ENCODE data around the gene DNAH7. TPM values are rescaled to one million over a fixed set of nuclear protein-coding genes. Genes with fewer than 3 reads are reported as not detected.

The DNAH7 gene
- total and polyA plus RNA-seq, 2 donors (not counting 3 experiments of a cell fraction or from before 2014, with no cell fraction given), result 0.15 to 0.24 TPM

DNA sequence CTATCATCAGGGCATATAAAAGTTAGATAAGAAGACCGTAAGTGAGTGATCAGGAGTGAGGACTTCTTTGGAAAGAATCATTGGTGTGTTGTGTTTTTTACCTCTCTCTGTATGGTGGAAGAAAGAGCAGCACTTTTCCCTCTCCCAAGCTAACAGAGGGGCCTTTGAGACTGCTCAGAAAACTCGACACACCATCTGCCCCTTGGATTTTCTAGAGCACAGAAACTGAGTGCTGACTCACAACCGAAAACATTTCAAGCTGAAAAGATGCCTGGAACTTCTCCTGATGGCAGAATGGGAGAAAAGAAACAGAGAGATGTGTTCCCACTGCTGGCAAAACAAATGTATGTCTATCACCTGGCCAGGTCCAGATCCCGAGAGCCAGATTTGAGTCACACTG, 156.6 kb downstream of the DNAH7 start:
- dilution Hi-C loops (cut with MboI; ENCODE audit: extremely low pct_ligation_motif_present, low sequenced_read_pairs) (no loop called here), intact Hi-C loops (cut with micrococcal nuclease) (no loop called here)
- Histone ChIP-seq H4K20me1 (replicated peaks; ENCODE audit: control insufficient read depth, extremely low read depth, insufficient read depth, low read length) (no peaks in the 10 kb centered on the region), H3K4me2 (ENCODE audit: insufficient read depth, low read length) (no peak overlapping the region), H3K4me1 (ENCODE audit: control insufficient read depth, extremely low read depth, insufficient read depth, low read length) (no peaks in the 10 kb centered on the region), H3K79me2 (ENCODE audit: control insufficient read depth, insufficient read depth, low read length) (no peaks in the 10 kb centered on the region), H3K9me1 (replicated peaks; ENCODE audit: control insufficient read depth, extremely low read depth, insufficient read depth, low read length) (no peaks in the 10 kb centered on the region), H3K36me3 (ENCODE audit: control insufficient read depth in 2 of 2, extremely low read depth in 1 of 2, insufficient read depth in 2 of 2, low read length in 2 of 2) (no peaks in the 10 kb centered on the region), H3K27me3 (ENCODE audit: control insufficient read depth in 2 of 2, insufficient read depth in 2 of 2, low read length in 2 of 2) (no peaks in the 10 kb centered on the region), H3K27ac (ENCODE audit: insufficient read depth, low read depth, low read length) (no peak overlapping the region), H2AFZ (ENCODE audit: low read depth, low read length) (no peak overlapping the region), H3K4me3 (replicated peaks in 1 of 3; ENCODE audit: insufficient read depth in 1 of 3, low read depth in 1 of 3, low read length in 3 of 3) (no peak overlapping the region), H3K9me3 (replicated peaks; ENCODE audit: control insufficient read depth, insufficient read depth, low read length) (no peaks in the 10 kb centered on the region), H3K9ac (replicated peaks; ENCODE audit: extremely low read depth, insufficient read depth, low read length) (no peak overlapping the region)
- CTCF ChIA-PET, result interaction anchor here (1.0 kb wide), 1 partner anchor 11 kb away, joined by 4 read pairs; no protein-coding TSS in a partner anchor
- no peak for DNase-seq (ENCODE audit: low read depth, low spot score)
- FAIRE-seq, result no peak
- POLR2A ChIA-PET, result no interaction called here
- no TSS peak for BruUV-seq (replicated peaks)
- TF ChIP-seq FOS (IDR thresholded peaks at IDR 0.05; ENCODE audit: borderline replicate concordance, insufficient read depth, low read length) (no peak), GATA2 (IDR thresholded peaks at IDR 0.05; ENCODE audit: insufficient read depth, insufficient read length, low read depth, low read length) (no peak), MYC (IDR thresholded peaks at IDR 0.05; ENCODE audit: low read depth, low read length) (no peak), EZH2 (IDR thresholded peaks at IDR 0.05; ENCODE audit: borderline replicate concordance, low read depth, low read length, severe bottlenecking) (no peak), JUN (IDR thresholded peaks at IDR 0.05; ENCODE audit: borderline replicate concordance, insufficient read depth, insufficient read length, low read depth) (no peak), POLR2AphosphoS5 (IDR thresholded peaks at IDR 0.05; ENCODE audit: insufficient read depth, low read depth, low read length) (no peak), POLR2A (IDR thresholded peaks at IDR 0.05; ENCODE audit: low read depth, low read length) (no peak)
- TF ChIP-seq, protein P1, sequence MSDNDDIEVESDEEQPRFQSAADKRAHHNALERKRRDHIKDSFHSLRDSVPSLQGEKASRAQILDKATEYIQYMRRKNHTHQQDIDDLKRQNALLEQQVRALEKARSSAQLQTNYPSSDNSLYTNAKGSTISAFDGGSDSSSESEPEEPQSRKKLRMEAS (IDR thresholded peaks at IDR 0.05; ENCODE audit: insufficient read depth, insufficient read length), result no peak
- TF ChIP-seq, protein P2, sequence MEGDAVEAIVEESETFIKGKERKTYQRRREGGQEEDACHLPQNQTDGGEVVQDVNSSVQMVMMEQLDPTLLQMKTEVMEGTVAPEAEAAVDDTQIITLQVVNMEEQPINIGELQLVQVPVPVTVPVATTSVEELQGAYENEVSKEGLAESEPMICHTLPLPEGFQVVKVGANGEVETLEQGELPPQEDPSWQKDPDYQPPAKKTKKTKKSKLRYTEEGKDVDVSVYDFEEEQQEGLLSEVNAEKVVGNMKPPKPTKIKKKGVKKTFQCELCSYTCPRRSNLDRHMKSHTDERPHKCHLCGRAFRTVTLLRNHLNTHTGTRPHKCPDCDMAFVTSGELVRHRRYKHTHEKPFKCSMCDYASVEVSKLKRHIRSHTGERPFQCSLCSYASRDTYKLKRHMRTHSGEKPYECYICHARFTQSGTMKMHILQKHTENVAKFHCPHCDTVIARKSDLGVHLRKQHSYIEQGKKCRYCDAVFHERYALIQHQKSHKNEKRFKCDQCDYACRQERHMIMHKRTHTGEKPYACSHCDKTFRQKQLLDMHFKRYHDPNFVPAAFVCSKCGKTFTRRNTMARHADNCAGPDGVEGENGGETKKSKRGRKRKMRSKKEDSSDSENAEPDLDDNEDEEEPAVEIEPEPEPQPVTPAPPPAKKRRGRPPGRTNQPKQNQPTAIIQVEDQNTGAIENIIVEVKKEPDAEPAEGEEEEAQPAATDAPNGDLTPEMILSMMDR (IDR thresholded peaks at IDR 0.05; ENCODE audit: extremely low read depth in 1 of 2, insufficient read depth in 1 of 2, low read depth in 1 of 2, low read length in 2 of 2), result no peak
